ENCODE results near the gene MGARP. TPM values are rescaled to one million over a fixed set of nuclear protein-coding genes. Genes with fewer than 3 reads are reported as not detected.

Gene MGARP
- total RNA-seq, 1 donor from 2014 or later: 1.7 TPM

- no peak for TF ChIP-seq CTCF (conservative IDR thresholded peaks at IDR 0.05)
- no peaks in the 10 kb centered on the region for H3K9me3 Mint-ChIP-seq
- DNase-seq (ENCODE audit: extremely low spot score, unreplicated experiment): no peak
- peaks cover 7% of the 10 kb centered on the region for H3K4me1 Mint-ChIP-seq (ENCODE audit: unreplicated experiment)
- no peaks in the 10 kb centered on the region for H3K27me3 Mint-ChIP-seq
- H3K4me3 Mint-ChIP-seq: no peak overlapping the region
- H3K36me3 Mint-ChIP-seq: no peaks in the 10 kb centered on the region
- H3K27ac Mint-ChIP-seq: no peak overlapping the region
Measured at GRCh38 chr4:139247241-139247640, 32.8 kb downstream of the MGARP start.

GRCh38 chr4:139246166-139246565, 33.9 kb downstream of the MGARP start:
- H3K36me3 Mint-ChIP-seq: no peaks in the 10 kb centered on the region
- no peak for TF ChIP-seq CTCF (conservative IDR thresholded peaks at IDR 0.05)
- no peaks in the 10 kb centered on the region for H3K9me3 Mint-ChIP-seq
- DNase-seq (ENCODE audit: extremely low spot score, unreplicated experiment): no peak
- H3K27me3 Mint-ChIP-seq: no peaks in the 10 kb centered on the region
- H3K4me3 Mint-ChIP-seq: no peak overlapping the region
- peaks cover 16% of the 10 kb centered on the region for H3K4me1 Mint-ChIP-seq (ENCODE audit: unreplicated experiment)
- H3K27ac Mint-ChIP-seq: no peak overlapping the region

- H3K27me3 Mint-ChIP-seq: no peaks in the 10 kb centered on the region
- H3K9me3 Mint-ChIP-seq: no peaks in the 10 kb centered on the region
- no peak for TF ChIP-seq CTCF (conservative IDR thresholded peaks at IDR 0.05)
- no peaks in the 10 kb centered on the region for H3K36me3 Mint-ChIP-seq
- DNase-seq (ENCODE audit: extremely low spot score, unreplicated experiment): no peak
- peaks cover 18% of the 10 kb centered on the region for H3K4me1 Mint-ChIP-seq (ENCODE audit: unreplicated experiment)
- H3K4me3 Mint-ChIP-seq: no peak overlapping the region
- H3K27ac Mint-ChIP-seq: no peak overlapping the region
Measured at GRCh38 chr4:139245590-139245989, 34.4 kb downstream of the MGARP start.

- H3K4me1 Mint-ChIP-seq (ENCODE audit: unreplicated experiment): peaks cover 16% of the 10 kb centered on the region
- H3K36me3 Mint-ChIP-seq: no peaks in the 10 kb centered on the region
- DNase-seq (ENCODE audit: extremely low spot score, unreplicated experiment): no peak
- no peak for TF ChIP-seq CTCF (conservative IDR thresholded peaks at IDR 0.05)
- H3K9me3 Mint-ChIP-seq: peaks cover 7% of the 10 kb centered on the region
- H3K27ac Mint-ChIP-seq: peak overlapping the region; percentile 41
- no peak overlapping the region for H3K4me3 Mint-ChIP-seq
- no peaks in the 10 kb centered on the region for H3K27me3 Mint-ChIP-seq
Measured at GRCh38 chr4:139243448-139244365, 36.3 kb downstream of the MGARP start.

GRCh38 chr4:139242511-139243051, 37.4 kb downstream of the MGARP start:
- no peaks in the 10 kb centered on the region for H3K27me3 Mint-ChIP-seq
- no peaks in the 10 kb centered on the region for H3K36me3 Mint-ChIP-seq
- no peak for DNase-seq (ENCODE audit: extremely low spot score, unreplicated experiment)
- no peak overlapping the region for H3K4me3 Mint-ChIP-seq
- H3K27ac Mint-ChIP-seq: peak overlapping the region; percentile 23
- H3K4me1 Mint-ChIP-seq (ENCODE audit: unreplicated experiment): peaks cover 14% of the 10 kb centered on the region
- H3K9me3 Mint-ChIP-seq: peaks cover 8% of the 10 kb centered on the region
- no peak for TF ChIP-seq CTCF (conservative IDR thresholded peaks at IDR 0.05)

All from type B pancreatic cell (in vitro differentiated cells).